Kidney (tissue), 22 donors: ENCODE data around the gene MIF4GD. TPM values are rescaled to one million over a fixed set of nuclear protein-coding genes. Genes with fewer than 3 reads are reported as not detected.

Experiments
- DNase-seq, 5 donors: peaks; one replicate each; pipeline ENCODE4 v3.0.0-alpha.2; 2013 to 2020
- FAIRE-seq: peaks from 2 replicates; lab custom pipeline; 2012; peaks lifted over from hg19 to GRCh38; lab: Jason Lieb, UNC
- H3K27ac ChIP-seq, 2 donors: one replicate each; pipeline ENCODE4 v1.7.0; 2013; ENCODE audit warnings: low read depth in 2 of 2, low read length in 2 of 2, inconsistent platforms in 1 of 2
- H3K27me3 ChIP-seq: one replicate; pipeline ENCODE4 v1.7.1; 2013; ENCODE audit warnings: low read length, inconsistent platforms; ENCODE audit not compliant: control insufficient read depth, insufficient read depth
- H3K36me3 ChIP-seq, 3 donors: one replicate each; pipeline versions ENCODE4 v1.7.0 to v1.7.1; 2013; ENCODE audit warnings: low read length in 3 of 3, control low read depth in 1 of 3, inconsistent platforms in 1 of 3; ENCODE audit not compliant: insufficient read depth in 3 of 3, control insufficient read depth in 2 of 3
- H3K4me1 ChIP-seq, 3 donors: one replicate each; pipeline versions ENCODE4 v1.7.0 to v1.7.1; 2013; ENCODE audit warnings: low read length in 3 of 3, inconsistent platforms in 1 of 3, low read depth in 1 of 3; ENCODE audit not compliant: control insufficient read depth in 2 of 3, insufficient read depth in 2 of 3
- H3K4me3 ChIP-seq, 3 donors: one replicate each; pipeline versions ENCODE4 v1.7.0 to v1.8.1; 2013; ENCODE audit warnings: low read length in 3 of 3, control low read depth in 1 of 3, inconsistent platforms in 1 of 3
- H3K9ac ChIP-seq, 3 donors: one replicate each; pipeline versions ENCODE4 v1.7.0 to v1.7.1; 2013; ENCODE audit warnings: low read length in 3 of 3, control low read depth in 1 of 3, inconsistent platforms in 1 of 3
- H3K9me3 ChIP-seq, 3 donors: one replicate each; pipeline versions ENCODE4 v1.7.0 to v1.7.1; 2013; ENCODE audit warnings: low read length in 3 of 3, control low read depth in 1 of 3, inconsistent platforms in 1 of 3; ENCODE audit not compliant: control insufficient read depth in 2 of 3, insufficient read depth in 1 of 3
- intact Hi-C: fragments of 100-400 bp; cut with DNase I; formaldehyde crosslinking; loops from one replicate; pipeline ENCODE4 v1.11.1; 2022
- long read RNA-seq, 10 donors: library from polyadenylated mRNA in 1 of 10; unstranded in 1 of 10; transcript quantifications; one replicate each; pipeline ENCODE4 v2.0.0 and lab custom pipeline, GENCODE V29; 2021 to 2026
- polyA plus RNA-seq: library from polyadenylated mRNA; stranded (reverse); fragments of 350-450 nt; fragmentation: Illumina TruSeq; extraction: RNeasy Lipid Tissue Mini Kit (QIAGEN cat#74804); gene quantifications from one replicate; pipeline ENCODE4 v1.2.3, GENCODE V29; 2014; ENCODE audit warnings: low read depth, low replicate concordance; ENCODE audit not compliant: insufficient read depth
- total RNA-seq: library from RNA; stranded (reverse); fragmentation: NEBNext Ultra II Directional; extraction: Animal tissue kit (Norgen Biotek cat#: 25700); gene quantifications from one replicate; pipeline ENCODE4 v1.2.1, GENCODE V29; 2021
- TF ChIP-seq, protein P1 (sequence below): IDR thresholded peaks from 3 replicates; pipeline ENCODE4 v1.5.1; 2012; ENCODE audit warnings: mild to moderate bottlenecking, moderate library complexity, borderline replicate concordance; ENCODE audit not compliant: insufficient read depth; ENCODE audit errors: extremely low read depth
- donor health status: control.
- donor health status: control.
- donor health status: control.
- donor health status: control.
- donor health status: control.
- donor health status: DM: yes; HTN: yes; CAD: no.
- donor health status: Normal renal cell carcinoma (clear cell type).

Gene MIF4GD, protein sequence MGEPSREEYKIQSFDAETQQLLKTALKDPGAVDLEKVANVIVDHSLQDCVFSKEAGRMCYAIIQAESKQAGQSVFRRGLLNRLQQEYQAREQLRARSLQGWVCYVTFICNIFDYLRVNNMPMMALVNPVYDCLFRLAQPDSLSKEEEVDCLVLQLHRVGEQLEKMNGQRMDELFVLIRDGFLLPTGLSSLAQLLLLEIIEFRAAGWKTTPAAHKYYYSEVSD
- total RNA-seq: 30.1 TPM
- 28.2 TPM for polyA plus RNA-seq
- long read RNA-seq, donor 1, partial matches to known transcripts: 7 of 13 reads
- long read RNA-seq, donor 1, other reads (novel, unspliced or antisense): 0 of 13 reads
- long read RNA-seq, donor 2, transcript MIF4GD-202 (6 exons, 1,306 nt): major isoform, 5 of 10 reads
- long read RNA-seq, donor 2, partial matches to known transcripts: 0 of 10 reads
- long read RNA-seq, donor 2, other reads (novel, unspliced or antisense): 0 of 10 reads
- long read RNA-seq, donor 3, transcript MIF4GD-202 (6 exons, 1,306 nt): major isoform, 6 of 15 reads
- long read RNA-seq, donor 3, partial matches to known transcripts: 8 of 15 reads
- long read RNA-seq, donor 3, other reads (novel, unspliced or antisense): 0 of 15 reads
- long read RNA-seq, donor 4, partial matches to known transcripts: 0 of 7 reads
- long read RNA-seq, donor 4, other reads (novel, unspliced or antisense): 0 of 7 reads
- long read RNA-seq, donor 5: 0 reads
- long read RNA-seq, donor 6, partial matches to known transcripts: 5 of 10 reads
- long read RNA-seq, donor 6, other reads (novel, unspliced or antisense): 0 of 10 reads
- long read RNA-seq, donor 7, transcript MIF4GD-202 (6 exons, 1,306 nt): major isoform, 14 of 30 reads
- long read RNA-seq, donor 7, partial matches to known transcripts: 0 of 30 reads
- long read RNA-seq, donor 7, other reads (novel, unspliced or antisense): 11 of 30 reads
- long read RNA-seq, donor 8, transcript MIF4GD-202 (6 exons, 1,306 nt): major isoform, 6 of 14 reads
- long read RNA-seq, donor 8, partial matches to known transcripts: 7 of 14 reads
- long read RNA-seq, donor 8, other reads (novel, unspliced or antisense): 0 of 14 reads
- long read RNA-seq, donor 9, partial matches to known transcripts: 0 of 4 reads
- long read RNA-seq, donor 9, other reads (novel, unspliced or antisense): 0 of 4 reads
- long read RNA-seq, donor 10, transcript MIF4GD-202 (6 exons, 1,306 nt): major isoform, 5 of 14 reads
- long read RNA-seq, donor 10, partial matches to known transcripts: 6 of 14 reads
- long read RNA-seq, donor 10, other reads (novel, unspliced or antisense): 0 of 14 reads

DNA sequence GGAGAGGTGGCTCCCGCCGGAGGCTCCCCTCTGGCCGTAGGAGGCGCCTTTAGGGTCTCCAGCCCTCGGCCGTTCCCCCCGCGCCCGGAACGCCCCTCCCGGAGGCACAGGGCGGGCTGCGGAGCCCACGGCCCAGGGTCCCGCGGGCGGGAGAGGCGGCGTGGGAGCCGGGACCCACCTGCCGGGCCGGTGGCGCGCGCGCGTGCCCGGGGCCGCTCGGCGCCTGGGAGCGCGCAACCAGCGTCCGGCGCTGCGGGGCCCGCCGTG lies at the start of gene MIF4GD:
TSS of gene MIF4GD (minus strand) at position 266 of the 267 bp plus-strand sequence. CDS start 1,036 bp downstream, outside the sequence.
- Histone ChIP-seq H3K9me3 (no peaks in the 10 kb centered on the region), H3K27ac (peak within 1 kb of the TSS; percentile 76 to 92), H3K4me3 (peak within 1 kb of the TSS; percentile 65 to 75 (median 68)), H3K9ac (peak within 1 kb of the TSS; percentile 44 to 94 (median 80)), H3K4me1 (peaks cover 0 to 13% (median 0%) of the 10 kb centered on the region in 3 donors), H3K36me3 (peaks cover 3 to 9% (median 9%) of the 10 kb centered on the region in 3 donors), H3K27me3 (no peaks in the 10 kb centered on the region)
- TF ChIP-seq, protein P1, sequence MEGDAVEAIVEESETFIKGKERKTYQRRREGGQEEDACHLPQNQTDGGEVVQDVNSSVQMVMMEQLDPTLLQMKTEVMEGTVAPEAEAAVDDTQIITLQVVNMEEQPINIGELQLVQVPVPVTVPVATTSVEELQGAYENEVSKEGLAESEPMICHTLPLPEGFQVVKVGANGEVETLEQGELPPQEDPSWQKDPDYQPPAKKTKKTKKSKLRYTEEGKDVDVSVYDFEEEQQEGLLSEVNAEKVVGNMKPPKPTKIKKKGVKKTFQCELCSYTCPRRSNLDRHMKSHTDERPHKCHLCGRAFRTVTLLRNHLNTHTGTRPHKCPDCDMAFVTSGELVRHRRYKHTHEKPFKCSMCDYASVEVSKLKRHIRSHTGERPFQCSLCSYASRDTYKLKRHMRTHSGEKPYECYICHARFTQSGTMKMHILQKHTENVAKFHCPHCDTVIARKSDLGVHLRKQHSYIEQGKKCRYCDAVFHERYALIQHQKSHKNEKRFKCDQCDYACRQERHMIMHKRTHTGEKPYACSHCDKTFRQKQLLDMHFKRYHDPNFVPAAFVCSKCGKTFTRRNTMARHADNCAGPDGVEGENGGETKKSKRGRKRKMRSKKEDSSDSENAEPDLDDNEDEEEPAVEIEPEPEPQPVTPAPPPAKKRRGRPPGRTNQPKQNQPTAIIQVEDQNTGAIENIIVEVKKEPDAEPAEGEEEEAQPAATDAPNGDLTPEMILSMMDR: no peak
- intact Hi-C loops: no loop called here
- DNase-seq: no peak
- FAIRE-seq: no peak

DNA sequence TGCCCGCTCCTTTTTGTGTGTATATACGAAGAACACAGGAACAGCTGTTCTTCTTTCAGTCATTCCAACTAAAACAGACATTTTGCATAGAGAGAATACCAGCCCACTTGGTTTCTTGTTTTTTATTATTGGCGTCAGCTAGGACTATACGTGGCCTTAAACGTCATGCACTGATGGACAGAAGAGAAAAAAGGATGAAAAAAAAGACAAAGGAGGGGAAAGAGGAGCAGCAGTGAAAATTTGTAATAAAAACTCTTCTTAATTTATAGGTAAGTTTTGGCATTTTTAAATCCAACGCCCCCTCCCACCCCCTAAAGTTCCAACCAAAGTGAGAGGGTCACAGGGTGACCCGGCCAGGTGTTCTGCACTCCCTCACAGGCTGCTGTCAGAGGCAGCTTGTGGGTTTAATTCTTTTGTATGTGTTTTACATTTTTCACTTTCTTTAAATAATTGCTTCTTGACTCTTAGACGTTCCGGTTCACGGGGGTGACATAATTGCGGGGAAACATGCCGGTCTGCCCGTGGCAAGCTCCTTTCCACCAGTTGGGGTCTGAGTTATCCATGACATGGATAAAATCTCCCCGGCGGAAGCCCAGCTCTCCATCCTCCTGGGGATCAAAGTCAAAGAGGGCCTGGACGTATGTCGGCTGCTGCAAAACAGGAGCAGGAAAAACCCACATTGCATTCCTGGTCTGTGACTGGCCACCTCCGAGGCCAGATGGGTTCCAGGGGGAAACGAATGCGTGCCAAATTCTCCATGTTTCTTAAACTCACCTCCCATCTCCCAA lies 49.1 kb upstream of the MIF4GD start:
- Histone ChIP-seq H3K9me3 (no peaks in the 10 kb centered on the region), H3K36me3 (peaks cover 2 to 24% (median 15%) of the 10 kb centered on the region in 3 donors), H3K4me3 (no peak overlapping the region), H3K4me1 (no peaks in the 10 kb centered on the region), H3K27me3 (no peaks in the 10 kb centered on the region), H3K9ac (no peak overlapping the region), H3K27ac (no peak overlapping the region)
- intact Hi-C loops: loop anchor here (5.0 kb wide), 1 partner anchor 82 kb away; no protein-coding TSS in a partner anchor
- TF ChIP-seq, protein P1: no peak
- FAIRE-seq (no peak), DNase-seq (peak in 3 of 5 donors; percentile 17 to 55 (median 26))

DNA sequence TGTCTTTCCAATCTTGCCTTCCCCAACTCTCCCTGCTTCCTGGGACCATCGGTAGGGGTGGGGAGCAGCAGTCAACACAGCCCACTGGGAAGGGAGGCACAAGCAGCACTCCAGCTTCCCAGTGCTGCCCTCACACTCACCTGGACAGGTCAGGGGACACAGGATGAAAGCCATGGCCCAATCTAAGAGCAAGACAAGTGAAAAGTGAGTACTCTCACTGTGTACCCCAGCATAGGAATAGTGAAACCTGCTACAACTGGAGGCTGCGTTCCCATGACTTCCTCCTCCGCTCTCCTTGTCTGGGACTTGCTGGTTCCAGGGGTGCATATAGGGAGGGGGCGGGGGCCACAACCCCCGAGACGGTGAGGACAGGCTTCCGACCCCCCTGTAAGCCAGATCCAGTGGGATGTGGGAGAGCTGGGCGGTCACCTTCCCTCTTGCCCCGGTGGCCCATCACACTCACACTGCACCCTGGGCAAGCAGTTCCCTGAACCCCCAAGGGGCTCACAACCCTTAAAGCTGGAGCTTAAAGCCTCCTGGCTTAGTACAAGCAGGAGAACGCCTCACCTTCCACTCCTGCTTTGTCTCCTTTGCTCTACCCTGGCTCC lies 47.7 kb upstream of the MIF4GD start:
- no peaks in the 10 kb centered on the region for H3K27me3 ChIP-seq
- H3K36me3 ChIP-seq: peaks cover 2 to 24% (median 15%) of the 10 kb centered on the region in 3 donors
- no peak overlapping the region for H3K9ac ChIP-seq
- H3K9me3 ChIP-seq: no peaks in the 10 kb centered on the region
- H3K4me3 ChIP-seq: no peak overlapping the region
- TF ChIP-seq, protein P1: no peak
- DNase-seq (no peak), FAIRE-seq (no peak)
- H3K4me1 ChIP-seq: no peaks in the 10 kb centered on the region
- no peak overlapping the region for H3K27ac ChIP-seq
- intact Hi-C loops: no loop called here
